UCSD-AML1 (cell line): ENCODE results near the gene HPS4.
"Not testable (repeated sequence)": the region's sequence is repeated elsewhere in the genome, so short reads cannot be mapped to it uniquely, and the experiment has no call there.

Experiments
- DNase-seq: peaks from one replicate; lab custom pipeline; 2025; ENCODE audit not compliant: unreplicated experiment; lab: John Stamatoyannopoulos, UW

The HPS4 gene

DNA sequence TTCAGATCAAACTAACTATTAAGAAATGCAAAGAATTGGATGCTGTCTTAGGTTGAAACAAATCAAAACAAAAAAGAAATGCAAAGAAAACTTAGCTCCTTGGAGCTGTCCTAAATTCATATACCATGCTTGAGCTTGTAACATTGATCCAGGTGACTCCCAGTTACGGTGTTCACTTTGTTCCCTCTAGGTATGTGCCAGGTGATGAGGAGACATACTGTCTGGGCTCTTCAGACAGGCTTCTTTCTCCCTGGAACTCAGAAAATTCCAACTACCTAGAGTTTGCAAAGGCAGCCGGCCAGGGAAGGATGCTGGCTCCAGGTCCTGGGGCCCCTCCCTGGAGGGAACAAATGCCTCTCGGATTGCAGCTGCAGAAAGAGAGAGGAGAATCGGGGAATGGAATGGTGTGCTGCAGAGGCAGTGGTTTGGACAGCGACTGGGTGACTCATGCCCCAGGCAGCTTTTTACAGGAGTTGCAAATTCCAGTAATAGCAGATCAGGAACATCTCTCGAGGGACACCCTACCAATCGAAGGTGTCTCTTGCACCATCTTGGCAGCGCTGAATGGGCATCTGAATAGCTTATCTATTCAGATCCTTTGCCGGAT lies 66.8 kb downstream of the HPS4 start:
- no peak for DNase-seq

- no peak for DNase-seq
Measured at GRCh38 chr22:26416256-26416655, 67.3 kb downstream of the HPS4 start.

DNA sequence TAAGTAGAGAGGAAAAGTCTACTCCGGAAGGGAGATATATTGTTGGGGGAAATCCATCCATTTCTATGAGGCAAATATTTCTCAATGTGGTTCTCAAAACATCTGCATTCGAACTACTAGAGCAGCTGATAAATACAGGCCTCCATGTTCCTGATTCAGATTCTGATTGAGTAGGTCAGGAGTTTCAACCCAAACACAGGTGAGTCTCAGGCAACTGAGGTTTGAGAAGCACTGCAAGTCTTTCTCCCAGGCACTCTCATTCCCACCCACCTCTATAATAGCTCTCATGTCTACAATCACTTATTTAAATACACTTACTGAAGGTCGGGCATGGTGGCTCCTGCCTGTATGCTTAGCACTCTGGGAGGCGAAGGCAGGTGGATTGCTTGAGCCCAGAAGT lies 69.2 kb downstream of the HPS4 start:
- no peak for DNase-seq

DNA sequence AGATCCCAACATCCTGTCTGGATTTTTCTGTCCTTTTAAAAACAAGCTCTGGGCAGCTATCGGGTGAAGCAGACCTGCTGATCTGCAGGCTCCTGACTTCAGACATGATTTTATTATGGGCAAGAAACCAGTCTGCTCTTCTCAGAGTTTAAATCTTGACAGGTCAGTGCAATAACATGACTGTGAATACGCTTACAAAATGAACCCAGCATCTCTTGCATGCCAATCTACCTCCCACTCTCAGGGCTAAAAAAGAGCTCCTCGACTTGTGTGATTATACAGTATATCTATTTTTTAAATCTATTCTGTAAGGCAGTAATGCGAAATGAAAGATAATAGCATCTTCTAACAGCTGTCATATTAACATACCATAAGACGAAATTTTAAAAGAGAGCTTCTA lies 73.2 kb downstream of the HPS4 start:
- DNase-seq = no peak

DNA sequence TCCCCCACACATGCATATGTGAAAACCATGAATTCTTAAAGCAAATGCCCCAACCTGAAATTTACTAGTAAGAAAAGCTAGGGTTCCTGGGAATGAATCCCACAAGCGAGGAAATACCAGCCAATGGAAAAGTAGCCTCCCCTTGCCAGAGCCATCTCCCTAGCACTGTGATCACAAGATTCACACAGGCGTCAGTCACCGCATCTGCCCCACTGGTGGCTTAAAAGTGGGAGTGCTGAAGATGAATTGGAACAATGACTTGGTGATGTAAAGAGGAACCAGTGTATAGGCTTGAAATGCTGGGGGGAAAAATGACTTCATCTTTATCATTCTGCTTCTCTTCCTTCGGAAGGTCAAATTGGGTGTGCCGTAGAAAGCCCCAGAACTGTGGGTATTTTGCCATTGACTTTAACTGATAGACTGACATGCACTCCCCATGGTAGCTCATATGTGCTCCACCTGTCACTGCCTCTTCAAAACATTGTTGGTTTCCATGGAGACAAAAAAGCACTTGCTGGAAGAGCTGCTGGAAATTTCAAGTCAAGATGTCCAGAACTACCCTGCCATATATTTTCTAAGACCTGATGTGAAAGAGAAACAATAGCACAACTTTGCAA lies 73.8 kb downstream of the HPS4 start:
- no peak for DNase-seq

DNA sequence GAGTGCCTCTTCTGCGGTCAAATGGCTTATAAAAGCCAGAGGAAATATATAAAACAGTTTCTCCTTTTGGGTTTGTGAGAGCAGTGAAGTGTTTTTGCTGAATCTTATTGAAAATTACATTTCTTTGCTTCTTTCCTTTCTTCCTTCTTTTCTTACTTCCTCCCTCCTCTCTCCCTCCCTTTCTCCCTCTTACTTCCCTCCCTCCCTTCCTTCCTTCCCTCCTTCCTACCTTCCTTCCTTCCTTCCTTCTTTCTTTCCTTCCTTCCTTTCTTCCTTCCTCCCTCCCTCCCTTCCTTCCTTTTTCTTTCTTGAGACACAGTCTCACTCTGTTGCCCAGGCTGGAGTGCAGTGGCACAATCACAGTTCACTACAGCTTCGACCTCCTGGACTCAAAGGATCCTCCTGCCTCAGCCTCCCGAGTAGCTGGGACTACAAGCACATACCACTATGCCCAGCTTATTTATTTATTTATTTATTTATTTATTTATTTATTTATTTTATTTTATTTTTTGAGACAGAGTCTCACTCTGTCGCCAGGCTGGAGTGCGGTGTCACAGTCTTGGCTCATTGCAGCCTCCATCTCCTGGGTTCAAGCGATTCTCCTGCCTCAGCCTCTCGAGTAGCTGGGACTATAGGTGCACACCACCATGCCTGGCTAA lies 74.9 kb downstream of the HPS4 start:
- not testable (repeated sequence) for DNase-seq

DNA sequence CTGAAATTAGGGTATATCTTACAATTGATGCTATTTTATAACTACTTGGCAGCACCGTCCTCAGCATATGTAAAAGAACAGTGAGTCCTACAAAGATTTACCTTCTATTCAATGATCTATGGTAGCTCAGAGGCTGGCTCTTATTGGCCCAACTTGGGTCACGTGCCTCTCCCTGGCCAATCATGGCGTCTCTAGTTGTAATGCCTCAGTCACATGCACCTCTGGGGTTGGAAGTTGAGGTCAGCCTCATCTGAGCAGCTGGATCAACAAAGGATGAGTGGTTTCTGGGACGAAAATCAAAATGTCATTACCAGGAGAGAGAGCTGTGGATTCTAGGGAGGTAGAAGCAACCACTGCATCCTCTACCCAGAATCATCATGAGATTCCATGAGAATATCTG lies 77.5 kb downstream of the HPS4 start:
- no peak for DNase-seq

DNA sequence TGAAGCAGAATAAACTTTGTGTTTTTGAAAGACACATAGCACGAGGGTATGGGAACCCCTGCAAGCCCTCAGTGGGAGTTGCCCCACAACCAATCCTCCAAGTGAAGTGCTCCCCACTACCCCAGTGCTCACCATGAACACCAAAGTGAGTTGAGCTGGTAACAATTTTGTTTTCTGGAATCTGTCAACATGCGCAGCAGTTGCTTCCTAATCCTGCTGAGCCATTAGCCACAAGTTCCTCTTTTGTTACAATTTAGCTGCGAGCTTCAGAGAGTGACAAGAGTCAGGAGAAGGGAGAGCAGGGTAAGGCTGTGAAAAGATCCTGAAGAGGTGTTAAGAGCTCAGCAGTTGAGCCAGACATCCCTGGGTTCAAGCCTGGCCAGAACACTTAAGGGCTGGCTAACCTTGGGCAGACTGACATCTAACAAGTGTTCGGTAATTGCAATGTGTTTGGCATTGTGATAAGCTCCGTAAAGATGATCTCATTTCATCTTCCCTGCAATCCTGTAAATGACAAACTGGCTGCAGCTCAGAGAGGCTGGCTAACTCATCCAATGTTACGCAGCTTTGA lies 78.6 kb downstream of the HPS4 start:
- peak; percentile 30 for DNase-seq

DNA sequence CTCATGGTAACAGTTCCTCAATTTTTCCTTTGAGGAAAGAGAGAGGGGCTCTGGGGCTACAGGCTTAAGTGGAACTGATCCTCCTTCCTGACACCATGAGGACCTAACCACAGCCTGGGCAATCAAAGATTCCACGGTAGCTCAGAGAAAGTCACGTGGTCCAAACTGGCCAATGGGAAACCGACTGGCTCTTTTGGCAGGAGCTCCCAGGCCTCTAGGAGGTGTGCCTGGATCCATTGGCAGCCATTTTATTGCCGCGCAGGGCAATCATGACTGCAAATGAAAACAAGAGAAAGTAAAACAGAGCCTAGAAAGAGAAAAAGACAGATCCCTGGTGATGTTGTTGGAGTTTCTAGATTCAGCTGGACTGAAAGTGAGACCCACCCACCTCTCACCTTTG lies 81.9 kb downstream of the HPS4 start:
- no peak for DNase-seq
